H1 (cell line): Measurements from ENCODE around the gene VPS11. TPM values are rescaled to one million over a fixed set of nuclear protein-coding genes. Genes with fewer than 3 reads are reported as not detected.
A peak's percentile ranks its signal among the peaks of the same experiment; 100 is the strongest.

Source experiments
- ASH2L ChIP-seq: fragments of 200-600, 300-600 bp; sonication (generic); IDR thresholded peaks from one replicate; pipeline ENCODE4 v1.7.1; 2017; ENCODE audit warnings: low read length
- CBX5 ChIP-seq: fragments of 300-800, 300-1000 bp; sonication (generic); IDR thresholded peaks from 2 replicates; pipeline ENCODE4 v1.7.1; 2016; ENCODE audit warnings: antibody characterized with exemption, low read length, low read depth
- MAFK ChIP-seq: IDR thresholded peaks from 2 replicates; pipeline ENCODE4 v1.6.1; 2012; ENCODE audit warnings: low read depth, mild to moderate bottlenecking, improper control_type of control experiment, low read length
- NRF1 ChIP-seq: IDR thresholded peaks from 2 replicates; pipeline ENCODE4 v1.6.1; 2011; ENCODE audit warnings: mild to moderate bottlenecking, low read depth, low read length, improper control_type of control experiment
- POLR2AphosphoS5 ChIP-seq: IDR thresholded peaks from 2 replicates; pipeline ENCODE4 v1.6.1; 2011; ENCODE audit warnings: low read depth, low read length
- SAP30 ChIP-seq: fragments of 300-600 bp; sonication (generic); IDR thresholded peaks from 2 replicates; pipeline ENCODE4 v1.7.1; 2012; ENCODE audit warnings: low read length, moderate library complexity, mild to moderate bottlenecking, inconsistent platforms; ENCODE audit not compliant: insufficient read depth, insufficient replicate concordance
- polyA plus RNA-seq, 7 experiments: library from polyadenylated mRNA; depleted of rRNA in 3 of 7; stranded (reverse) in 5 of 7; unstranded in 2 of 7; fragments of >200 nt in 5 of 7; fragments of 200-250 nt in 2 of 7; gene quantifications; 1 replicate in 5 of 7; 2 replicates in 1 of 7; 4 replicates in 1 of 7; pipeline versions ENCODE4 v1.2.1 to v1.2.3, GENCODE V29; 2011 to 2013; ENCODE audit warnings: missing spikeins in 2 of 7, mixed read lengths in 2 of 7
- total RNA-seq: library from RNA; stranded (reverse); fragmentation: NEBNext Ultra II Directional; extraction: Animal tissue kit (Norgen Biotek cat#: 25700); gene quantifications from 2 replicates; pipeline ENCODE4 v1.2.1, GENCODE V29; 2021
- TF ChIP-seq, protein P1 (sequence below): fragments of 300-600 bp; sonication (generic); IDR thresholded peaks from 2 replicates; pipeline ENCODE4 v1.7.1; 2012; ENCODE audit warnings: low read length, moderate library complexity, mild to moderate bottlenecking, inconsistent platforms; ENCODE audit not compliant: insufficient replicate concordance
- TF ChIP-seq, protein P2 (sequence below), 3 experiments: IDR thresholded peaks; 1 replicate in 2 of 3; 2 replicates in 1 of 3; pipeline versions ENCODE4 v1.5.1 to v1.6.1; 2011; ENCODE audit warnings: low read length in 3 of 3, mild to moderate bottlenecking in 3 of 3, inconsistent platforms in 2 of 3, low read depth in 1 of 3, moderate library complexity in 1 of 3; ENCODE audit not compliant: insufficient read depth in 1 of 3; ENCODE audit errors: control extremely low read depth in 1 of 3

VPS11 gene
- total and polyA plus RNA-seq, 2 of the 8 experiments (the other 6 are each of a cell fraction or from before 2014, with no cell fraction given), result 13.1 to 15.5 TPM

DNA sequence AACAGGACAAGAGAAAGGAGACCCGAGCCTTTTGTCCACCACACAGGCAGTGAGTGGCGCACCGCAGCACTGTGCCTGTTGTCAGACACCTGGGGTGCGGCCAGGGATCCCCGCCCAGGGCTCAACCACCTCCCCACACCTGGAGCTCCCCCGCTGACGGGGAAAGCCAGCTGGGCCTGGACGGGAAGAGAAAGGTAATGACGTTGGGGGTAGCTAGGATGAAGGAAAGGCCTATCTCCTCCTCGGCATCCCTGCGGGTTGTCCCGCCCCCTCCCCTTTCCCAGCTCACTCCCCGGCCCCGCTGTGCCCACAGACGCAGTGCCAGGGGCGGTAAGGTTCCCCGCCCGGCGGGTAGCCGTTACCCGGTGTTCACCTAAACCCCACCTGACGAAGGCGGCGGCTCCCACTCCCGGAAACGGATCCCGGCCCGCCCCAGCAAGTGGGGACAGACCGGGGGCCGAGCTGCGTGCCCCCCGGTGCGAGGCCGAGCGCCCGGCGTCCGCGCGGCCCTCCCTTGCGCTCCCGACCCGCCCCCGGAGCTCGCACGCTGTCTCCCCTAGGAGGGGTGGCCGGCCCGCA lies 11.1 kb upstream of the VPS11 start (continued):
- TF ChIP-seq MAFK, result no peak
- peak; percentile 33; the same call in 1 of the 2 replicates for TF ChIP-seq POLR2AphosphoS5
- peak; percentile 63 for TF ChIP-seq SAP30
- TF ChIP-seq, protein P1, sequence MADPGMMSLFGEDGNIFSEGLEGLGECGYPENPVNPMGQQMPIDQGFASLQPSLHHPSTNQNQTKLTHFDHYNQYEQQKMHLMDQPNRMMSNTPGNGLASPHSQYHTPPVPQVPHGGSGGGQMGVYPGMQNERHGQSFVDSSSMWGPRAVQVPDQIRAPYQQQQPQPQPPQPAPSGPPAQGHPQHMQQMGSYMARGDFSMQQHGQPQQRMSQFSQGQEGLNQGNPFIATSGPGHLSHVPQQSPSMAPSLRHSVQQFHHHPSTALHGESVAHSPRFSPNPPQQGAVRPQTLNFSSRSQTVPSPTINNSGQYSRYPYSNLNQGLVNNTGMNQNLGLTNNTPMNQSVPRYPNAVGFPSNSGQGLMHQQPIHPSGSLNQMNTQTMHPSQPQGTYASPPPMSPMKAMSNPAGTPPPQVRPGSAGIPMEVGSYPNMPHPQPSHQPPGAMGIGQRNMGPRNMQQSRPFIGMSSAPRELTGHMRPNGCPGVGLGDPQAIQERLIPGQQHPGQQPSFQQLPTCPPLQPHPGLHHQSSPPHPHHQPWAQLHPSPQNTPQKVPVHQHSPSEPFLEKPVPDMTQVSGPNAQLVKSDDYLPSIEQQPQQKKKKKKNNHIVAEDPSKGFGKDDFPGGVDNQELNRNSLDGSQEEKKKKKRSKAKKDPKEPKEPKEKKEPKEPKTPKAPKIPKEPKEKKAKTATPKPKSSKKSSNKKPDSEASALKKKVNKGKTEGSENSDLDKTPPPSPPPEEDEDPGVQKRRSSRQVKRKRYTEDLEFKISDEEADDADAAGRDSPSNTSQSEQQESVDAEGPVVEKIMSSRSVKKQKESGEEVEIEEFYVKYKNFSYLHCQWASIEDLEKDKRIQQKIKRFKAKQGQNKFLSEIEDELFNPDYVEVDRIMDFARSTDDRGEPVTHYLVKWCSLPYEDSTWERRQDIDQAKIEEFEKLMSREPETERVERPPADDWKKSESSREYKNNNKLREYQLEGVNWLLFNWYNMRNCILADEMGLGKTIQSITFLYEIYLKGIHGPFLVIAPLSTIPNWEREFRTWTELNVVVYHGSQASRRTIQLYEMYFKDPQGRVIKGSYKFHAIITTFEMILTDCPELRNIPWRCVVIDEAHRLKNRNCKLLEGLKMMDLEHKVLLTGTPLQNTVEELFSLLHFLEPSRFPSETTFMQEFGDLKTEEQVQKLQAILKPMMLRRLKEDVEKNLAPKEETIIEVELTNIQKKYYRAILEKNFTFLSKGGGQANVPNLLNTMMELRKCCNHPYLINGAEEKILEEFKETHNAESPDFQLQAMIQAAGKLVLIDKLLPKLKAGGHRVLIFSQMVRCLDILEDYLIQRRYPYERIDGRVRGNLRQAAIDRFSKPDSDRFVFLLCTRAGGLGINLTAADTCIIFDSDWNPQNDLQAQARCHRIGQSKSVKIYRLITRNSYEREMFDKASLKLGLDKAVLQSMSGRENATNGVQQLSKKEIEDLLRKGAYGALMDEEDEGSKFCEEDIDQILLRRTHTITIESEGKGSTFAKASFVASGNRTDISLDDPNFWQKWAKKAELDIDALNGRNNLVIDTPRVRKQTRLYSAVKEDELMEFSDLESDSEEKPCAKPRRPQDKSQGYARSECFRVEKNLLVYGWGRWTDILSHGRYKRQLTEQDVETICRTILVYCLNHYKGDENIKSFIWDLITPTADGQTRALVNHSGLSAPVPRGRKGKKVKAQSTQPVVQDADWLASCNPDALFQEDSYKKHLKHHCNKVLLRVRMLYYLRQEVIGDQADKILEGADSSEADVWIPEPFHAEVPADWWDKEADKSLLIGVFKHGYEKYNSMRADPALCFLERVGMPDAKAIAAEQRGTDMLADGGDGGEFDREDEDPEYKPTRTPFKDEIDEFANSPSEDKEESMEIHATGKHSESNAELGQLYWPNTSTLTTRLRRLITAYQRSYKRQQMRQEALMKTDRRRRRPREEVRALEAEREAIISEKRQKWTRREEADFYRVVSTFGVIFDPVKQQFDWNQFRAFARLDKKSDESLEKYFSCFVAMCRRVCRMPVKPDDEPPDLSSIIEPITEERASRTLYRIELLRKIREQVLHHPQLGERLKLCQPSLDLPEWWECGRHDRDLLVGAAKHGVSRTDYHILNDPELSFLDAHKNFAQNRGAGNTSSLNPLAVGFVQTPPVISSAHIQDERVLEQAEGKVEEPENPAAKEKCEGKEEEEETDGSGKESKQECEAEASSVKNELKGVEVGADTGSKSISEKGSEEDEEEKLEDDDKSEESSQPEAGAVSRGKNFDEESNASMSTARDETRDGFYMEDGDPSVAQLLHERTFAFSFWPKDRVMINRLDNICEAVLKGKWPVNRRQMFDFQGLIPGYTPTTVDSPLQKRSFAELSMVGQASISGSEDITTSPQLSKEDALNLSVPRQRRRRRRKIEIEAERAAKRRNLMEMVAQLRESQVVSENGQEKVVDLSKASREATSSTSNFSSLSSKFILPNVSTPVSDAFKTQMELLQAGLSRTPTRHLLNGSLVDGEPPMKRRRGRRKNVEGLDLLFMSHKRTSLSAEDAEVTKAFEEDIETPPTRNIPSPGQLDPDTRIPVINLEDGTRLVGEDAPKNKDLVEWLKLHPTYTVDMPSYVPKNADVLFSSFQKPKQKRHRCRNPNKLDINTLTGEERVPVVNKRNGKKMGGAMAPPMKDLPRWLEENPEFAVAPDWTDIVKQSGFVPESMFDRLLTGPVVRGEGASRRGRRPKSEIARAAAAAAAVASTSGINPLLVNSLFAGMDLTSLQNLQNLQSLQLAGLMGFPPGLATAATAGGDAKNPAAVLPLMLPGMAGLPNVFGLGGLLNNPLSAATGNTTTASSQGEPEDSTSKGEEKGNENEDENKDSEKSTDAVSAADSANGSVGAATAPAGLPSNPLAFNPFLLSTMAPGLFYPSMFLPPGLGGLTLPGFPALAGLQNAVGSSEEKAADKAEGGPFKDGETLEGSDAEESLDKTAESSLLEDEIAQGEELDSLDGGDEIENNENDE, result no peak
- TF ChIP-seq CBX5, result no peak
- TF ChIP-seq, protein P2, sequence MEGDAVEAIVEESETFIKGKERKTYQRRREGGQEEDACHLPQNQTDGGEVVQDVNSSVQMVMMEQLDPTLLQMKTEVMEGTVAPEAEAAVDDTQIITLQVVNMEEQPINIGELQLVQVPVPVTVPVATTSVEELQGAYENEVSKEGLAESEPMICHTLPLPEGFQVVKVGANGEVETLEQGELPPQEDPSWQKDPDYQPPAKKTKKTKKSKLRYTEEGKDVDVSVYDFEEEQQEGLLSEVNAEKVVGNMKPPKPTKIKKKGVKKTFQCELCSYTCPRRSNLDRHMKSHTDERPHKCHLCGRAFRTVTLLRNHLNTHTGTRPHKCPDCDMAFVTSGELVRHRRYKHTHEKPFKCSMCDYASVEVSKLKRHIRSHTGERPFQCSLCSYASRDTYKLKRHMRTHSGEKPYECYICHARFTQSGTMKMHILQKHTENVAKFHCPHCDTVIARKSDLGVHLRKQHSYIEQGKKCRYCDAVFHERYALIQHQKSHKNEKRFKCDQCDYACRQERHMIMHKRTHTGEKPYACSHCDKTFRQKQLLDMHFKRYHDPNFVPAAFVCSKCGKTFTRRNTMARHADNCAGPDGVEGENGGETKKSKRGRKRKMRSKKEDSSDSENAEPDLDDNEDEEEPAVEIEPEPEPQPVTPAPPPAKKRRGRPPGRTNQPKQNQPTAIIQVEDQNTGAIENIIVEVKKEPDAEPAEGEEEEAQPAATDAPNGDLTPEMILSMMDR (IDR thresholded peaks at IDR 0.05; ENCODE audit: control extremely low read depth in 1 of 3, insufficient read depth in 1 of 3, low read depth in 1 of 3, low read length in 3 of 3), result no peak
- TF ChIP-seq NRF1, result no peak
- peak; percentile 96 for TF ChIP-seq ASH2L
